Choroid plexus epithelial cell (primary cell): Measurements from ENCODE around the gene AHCYL2.
"Not testable (repeated sequence)": the region's sequence is repeated elsewhere in the genome, so short reads cannot be mapped to it uniquely, and the experiment has no call there.

Experiments
- DNase-seq: peaks from one replicate; pipeline ENCODE4 v3.0.0-alpha.2; 2010; ENCODE audit warnings: low read depth
- H3K4me3 ChIP-seq: 2 replicates; pipeline ENCODE4 v1.5.1; 2011; ENCODE audit warnings: low read depth, mild to moderate bottlenecking, control low read depth, low read length, moderate library complexity
- CTCF ChIP-seq: conservative IDR thresholded peaks from 2 replicates; pipeline ENCODE4 v1.5.1; 2011; ENCODE audit warnings: low read depth, mild to moderate bottlenecking, control low read depth, inconsistent platforms, low read length, moderate library complexity

The AHCYL2 gene

DNA sequence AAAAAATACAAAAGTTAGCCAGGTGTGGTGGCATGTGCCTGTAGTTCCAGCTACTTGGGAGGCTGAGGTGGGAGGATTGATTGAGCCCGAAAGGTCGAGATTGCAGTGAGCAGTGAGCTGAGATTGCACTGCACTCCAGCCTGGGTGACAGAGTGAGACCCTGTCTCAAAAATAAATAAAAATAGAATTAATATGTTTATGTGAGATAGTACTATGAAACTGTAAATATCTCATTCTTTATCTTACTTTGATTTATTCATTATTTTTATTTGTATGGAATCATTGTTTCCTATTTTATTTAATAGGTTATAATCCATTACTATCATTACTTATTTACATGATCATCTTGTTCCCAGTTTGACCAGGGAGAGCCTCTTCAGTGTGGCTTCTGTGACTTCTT is 168.4 kb downstream of the AHCYL2 start:
- no peak for TF ChIP-seq CTCF
- H3K4me3 ChIP-seq = no peak overlapping the region
- DNase-seq = no peak

DNA sequence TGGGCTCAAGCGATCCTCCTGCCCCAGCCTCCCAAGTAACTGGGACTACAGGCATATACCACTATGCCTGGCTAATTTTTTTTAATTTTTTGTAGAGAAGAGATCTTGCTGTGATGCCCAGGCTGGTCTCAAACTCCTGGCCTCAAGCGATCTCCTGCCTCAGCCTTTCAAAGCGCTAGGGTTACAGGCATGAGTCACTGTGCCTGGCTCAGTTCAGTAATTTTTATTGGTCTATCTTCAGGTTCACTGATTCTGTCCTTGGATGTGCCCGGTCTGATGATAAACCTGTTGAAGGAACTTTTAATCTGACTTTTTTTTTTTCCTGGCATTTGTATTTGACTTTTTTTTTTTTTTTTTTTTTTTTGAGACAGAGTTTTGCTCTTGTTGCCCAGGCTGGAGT is 169.3 kb downstream of the AHCYL2 start:
- no peak overlapping the region for H3K4me3 ChIP-seq
- DNase-seq = no peak
- TF ChIP-seq CTCF = no peak

GRCh38 chr7:129394982-129395914 is 170.4 kb downstream of the AHCYL2 start:
- peak; percentile 27 for DNase-seq
- TF ChIP-seq CTCF = no peak
- no peak overlapping the region for H3K4me3 ChIP-seq

DNA sequence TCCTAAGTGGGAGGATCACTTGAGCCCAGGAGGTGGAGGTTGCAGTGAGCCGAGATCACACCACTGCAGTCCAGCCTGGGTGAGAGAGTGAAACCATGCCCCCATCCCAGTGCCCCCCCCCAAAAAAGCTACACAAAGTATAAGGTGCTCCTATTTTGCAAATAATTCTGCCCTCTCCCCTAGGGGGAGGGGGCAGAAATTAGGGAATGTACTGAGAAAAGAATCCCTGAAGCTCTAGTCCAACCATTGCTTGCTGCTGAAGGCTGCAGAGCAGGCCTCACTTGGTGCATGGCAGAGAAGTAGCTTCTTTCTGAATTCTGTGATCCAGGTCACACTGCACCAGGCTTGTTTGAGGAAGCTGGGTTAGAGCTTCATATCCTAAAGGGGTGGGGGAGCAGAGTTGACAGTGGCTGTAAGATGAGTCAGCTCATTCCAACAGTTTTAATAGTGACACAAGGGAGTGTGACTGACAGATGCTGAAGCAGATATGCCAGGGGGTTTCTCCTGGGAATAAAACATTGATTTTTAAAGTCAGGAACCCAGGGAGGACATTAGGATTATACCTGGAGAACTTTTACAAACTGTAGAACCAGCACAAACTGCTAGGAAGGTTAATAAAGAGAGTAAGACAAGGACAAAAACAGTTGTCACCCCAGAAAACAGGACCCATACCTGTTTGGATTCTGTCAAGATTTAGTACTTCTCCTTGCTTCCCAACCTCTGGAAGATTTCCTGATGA is 176.6 kb downstream of the AHCYL2 start:
- peak; percentile 10 for DNase-seq
- H3K4me3 ChIP-seq = no peak overlapping the region
- no peak for TF ChIP-seq CTCF

- peak; percentile 9 for DNase-seq
- TF ChIP-seq CTCF = peak; percentile 13
- no peak overlapping the region for H3K4me3 ChIP-seq
Observed at GRCh38 chr7:129401967-129402860, 177.4 kb downstream of the AHCYL2 start.

DNA sequence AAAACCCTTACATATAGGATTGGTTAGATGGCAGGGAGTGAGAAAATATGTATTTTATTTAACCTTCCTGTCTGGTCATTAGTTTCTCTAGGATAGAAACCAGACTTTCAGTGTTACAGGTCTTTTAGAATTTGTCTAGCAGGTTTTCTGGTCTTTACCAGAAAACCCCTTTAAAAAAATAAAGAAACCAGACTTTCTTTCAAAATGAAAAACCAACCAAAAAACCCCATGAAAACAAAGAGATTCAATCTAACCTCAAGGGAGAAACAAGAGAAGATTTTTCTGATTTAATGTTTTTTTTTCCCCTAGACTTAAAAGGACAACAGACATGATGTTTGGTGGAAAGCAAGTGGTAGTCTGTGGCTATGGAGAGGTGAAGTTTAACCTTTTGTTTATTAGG is 180.7 kb downstream of the AHCYL2 start:
- no peak for TF ChIP-seq CTCF
- no peak for DNase-seq
- H3K4me3 ChIP-seq = no peak overlapping the region

- not testable (repeated sequence) for DNase-seq, H3K4me3 ChIP-seq
Observed at GRCh38 chr7:129410238-129410637, 185.4 kb downstream of the AHCYL2 start.
